ENCODE results near the gene GKAP1. TPM values are rescaled to one million over a fixed set of nuclear protein-coding genes. Genes with fewer than 3 reads are reported as not detected.

Gene GKAP1
- total RNA-seq, 1 experiment from 2014 or later = 0.46 TPM

Other genes with a start within 250 kb of the GKAP1 start
- gene IDNK, start 194.6 kb downstream of the GKAP1 start, total RNA-seq (2014; rRNA removed) = 5.5 and 6.2 TPM in 2 replicates
- 99.8 and 111 TPM in 2 replicates for gene UBQLN1, start 109.8 kb downstream of the GKAP1 start, total RNA-seq (2014; rRNA removed)
- gene KIF27, start 103.7 kb upstream of the GKAP1 start, total RNA-seq (2014; rRNA removed) = 0.80 and 0.96 TPM in 2 replicates
- 641 and 719 TPM in 2 replicates for gene HNRNPK, start 162.4 kb upstream of the GKAP1 start, total RNA-seq (2014; rRNA removed)
- gene RMI1, start 163.0 kb upstream of the GKAP1 start, total RNA-seq (2014; rRNA removed) = 8.3 and 11.1 TPM in 2 replicates

All from LHCN-M2 (cell line).